ENCODE data around the gene DNAJB6. TPM values are rescaled to one million over a fixed set of nuclear protein-coding genes. Genes with fewer than 3 reads are reported as not detected.

The DNAJB6 gene
- total RNA-seq, 1 donor from 2014 or later: 90.7 TPM

DNA sequence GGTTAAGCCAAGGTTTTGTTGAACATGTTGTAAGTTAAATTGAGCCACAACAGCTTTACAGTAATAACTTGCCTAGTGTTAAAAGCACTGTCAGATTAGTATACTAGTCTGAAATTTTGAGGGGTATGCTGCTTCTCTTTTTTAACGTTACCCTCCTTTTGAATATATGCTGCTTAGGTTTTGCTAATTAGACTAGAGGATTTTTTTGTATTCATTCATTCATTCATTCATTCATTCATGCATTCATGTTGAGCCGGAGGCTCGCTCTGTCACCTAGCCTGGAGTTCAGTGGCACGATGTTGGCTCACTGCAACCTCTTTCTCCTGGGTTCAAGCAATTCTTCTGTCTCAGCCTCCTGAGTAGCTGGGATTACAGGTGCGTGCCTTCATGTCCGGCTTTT, 24.7 kb downstream of the DNAJB6 start:
- intact Hi-C loops (cut with micrococcal nuclease): no loop called here

DNA sequence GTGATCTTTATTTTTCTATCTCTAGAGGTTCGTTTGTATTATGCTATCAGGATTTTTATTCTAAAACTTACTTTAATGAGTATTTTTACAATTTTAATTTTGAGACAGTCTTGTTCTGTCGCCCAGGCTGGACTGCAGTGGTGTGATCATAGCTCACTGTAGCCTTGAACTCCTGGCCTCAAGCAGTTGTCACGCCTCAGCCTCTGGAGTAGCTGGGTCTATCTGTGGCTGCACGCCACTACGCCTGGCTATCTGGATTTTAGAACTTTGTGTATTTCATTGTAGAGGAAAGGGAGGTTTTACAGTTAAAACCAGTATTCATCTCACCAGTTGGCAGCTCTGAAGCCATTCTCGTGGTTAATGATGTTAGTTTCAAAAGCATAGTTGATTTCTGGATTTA, 25.9 kb downstream of the DNAJB6 start:
- intact Hi-C loops (cut with micrococcal nuclease): no loop called here

DNA sequence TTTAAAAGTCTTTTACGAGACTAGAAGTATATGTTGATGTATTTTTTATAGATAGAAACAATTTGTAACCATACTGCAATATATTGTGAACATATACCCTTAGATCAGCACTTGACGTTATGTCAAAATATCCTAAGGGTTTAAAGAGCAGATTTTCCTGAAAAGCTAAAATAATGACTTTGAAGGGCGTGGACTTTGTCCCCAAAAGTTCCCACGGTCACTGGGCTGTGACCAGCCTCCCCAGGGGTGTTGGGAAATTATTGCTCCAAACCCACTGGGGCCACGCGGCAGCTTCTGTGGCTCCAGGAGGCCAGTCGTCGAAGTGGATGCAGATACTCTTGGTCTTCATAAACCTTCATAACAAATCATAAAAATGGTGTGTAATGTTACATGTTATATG, 29.9 kb downstream of the DNAJB6 start:
- intact Hi-C loops (cut with micrococcal nuclease): no loop called here

- intact Hi-C loops (cut with micrococcal nuclease): no loop called here
Observed at GRCh38 chr7:157368955-157369354, 32.2 kb downstream of the DNAJB6 start.

DNA sequence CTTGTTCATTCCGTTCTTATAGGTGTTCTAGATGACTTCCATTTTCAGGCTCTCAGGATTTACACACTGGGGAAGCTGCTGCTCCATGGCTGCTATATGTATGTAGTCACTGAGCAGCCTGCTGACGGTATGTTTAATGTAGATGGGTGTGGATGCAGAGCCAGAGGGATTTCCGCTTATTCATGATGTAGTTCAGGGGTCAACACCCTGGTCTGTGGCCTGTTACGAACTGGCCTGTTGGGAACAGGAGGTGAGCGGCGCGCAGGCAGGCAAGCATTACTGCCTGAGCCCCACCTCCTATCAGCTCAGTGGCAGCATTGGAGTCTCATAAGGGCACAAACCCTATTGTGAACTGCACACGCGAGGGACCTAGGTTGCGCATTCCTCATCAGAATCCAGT, 33.9 kb downstream of the DNAJB6 start:
- intact Hi-C loops (cut with micrococcal nuclease): no loop called here

GRCh38 chr7:157371296-157371695, 34.5 kb downstream of the DNAJB6 start:
- intact Hi-C loops (cut with micrococcal nuclease): no loop called here

- intact Hi-C loops (cut with micrococcal nuclease): no loop called here
Observed at GRCh38 chr7:157372300-157373232, 35.8 kb downstream of the DNAJB6 start.

GRCh38 chr7:157373493-157373892, 36.7 kb downstream of the DNAJB6 start:
- intact Hi-C loops (cut with micrococcal nuclease): no loop called here

DNA sequence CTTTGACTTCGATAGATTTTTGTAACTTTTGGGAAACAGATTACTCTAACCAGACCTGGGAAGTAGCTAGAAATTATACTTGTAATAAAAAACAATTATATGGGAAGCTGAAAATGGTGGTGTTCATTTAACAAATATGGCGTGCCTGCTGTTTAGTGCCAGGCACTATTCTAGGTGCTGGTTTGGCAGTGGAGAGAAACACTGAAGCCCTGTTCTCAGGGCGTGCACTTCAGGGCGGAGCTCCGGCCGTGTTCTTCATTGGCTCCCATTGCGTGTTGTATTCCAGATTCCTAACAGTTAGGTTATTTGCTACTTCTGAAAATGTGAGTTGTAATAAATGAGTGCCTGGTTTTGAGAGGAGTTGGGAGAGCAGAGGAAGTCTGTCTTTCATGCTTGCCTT, 38.6 kb downstream of the DNAJB6 start:
- intact Hi-C loops (cut with micrococcal nuclease): no loop called here

DNA sequence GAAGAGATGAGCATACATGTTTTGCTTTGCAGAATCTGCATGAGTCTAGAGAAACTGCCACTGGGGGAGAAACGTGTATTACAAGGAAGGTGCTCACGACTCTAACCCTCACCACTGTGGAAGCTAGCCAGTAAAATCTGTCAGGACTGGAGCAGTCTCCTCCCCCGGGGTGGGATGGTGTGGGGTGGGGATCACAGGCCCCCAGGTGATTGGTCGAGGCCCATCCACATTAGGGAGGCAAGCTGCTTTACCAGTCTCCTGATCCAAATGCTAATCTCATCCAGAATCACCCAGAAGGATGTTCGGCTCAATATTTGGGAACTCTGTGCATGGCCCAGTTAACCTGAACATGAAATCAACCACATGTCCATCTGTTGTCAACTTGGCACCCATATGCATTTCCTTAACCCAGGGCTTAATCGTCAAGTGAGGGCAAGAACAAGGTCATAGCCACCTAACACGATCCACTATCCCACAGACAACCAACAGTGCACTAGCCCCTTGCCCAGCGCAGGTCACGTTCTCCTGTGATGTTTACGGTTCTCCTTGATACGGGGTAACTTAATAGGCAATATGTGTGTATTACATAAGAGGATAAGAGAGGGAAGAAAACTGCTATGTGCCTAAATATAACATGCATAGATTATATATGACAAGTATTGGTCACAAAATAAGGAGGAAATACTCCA, 40.8 kb downstream of the DNAJB6 start:
- intact Hi-C loops (cut with micrococcal nuclease): no loop called here

DNA sequence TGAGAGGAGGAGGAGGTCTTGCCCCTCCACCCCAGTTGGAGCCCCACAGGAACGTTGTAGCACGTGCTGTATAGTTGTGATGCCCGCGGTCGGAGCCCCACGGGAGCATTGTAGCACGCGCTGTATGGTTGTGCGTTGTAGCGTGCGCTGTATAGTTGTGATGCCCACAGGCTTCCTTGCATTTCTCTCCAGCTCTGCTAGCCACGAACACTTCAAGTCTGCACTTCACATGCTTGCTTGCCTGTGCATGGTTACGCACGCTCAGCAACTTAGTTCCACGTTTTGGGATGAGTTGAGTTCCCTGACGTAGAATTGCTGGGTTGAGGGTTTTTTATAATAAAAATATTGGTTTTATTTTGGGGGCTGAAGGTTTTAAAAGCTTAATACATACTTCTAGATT, 41.6 kb downstream of the DNAJB6 start:
- intact Hi-C loops (cut with micrococcal nuclease): no loop called here

DNA sequence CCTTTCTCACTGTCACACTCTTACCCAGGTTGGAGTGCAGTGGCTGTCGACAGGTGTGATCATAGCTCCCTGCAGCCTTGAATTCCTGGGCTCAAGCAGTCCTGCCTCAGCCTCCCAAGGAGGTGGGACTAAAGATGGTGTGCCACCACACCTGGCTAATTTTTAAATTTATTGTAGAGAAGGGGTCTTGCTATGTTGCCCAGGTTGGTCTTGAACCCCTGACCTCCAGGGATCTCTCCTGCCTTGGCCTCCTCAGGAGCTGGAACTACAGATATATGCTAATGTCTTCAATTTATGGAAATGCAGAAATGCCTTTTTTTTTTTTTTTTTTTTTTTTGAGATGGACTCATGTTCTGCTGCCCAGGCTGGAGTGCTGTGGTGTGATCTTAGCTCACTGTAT, 42.7 kb downstream of the DNAJB6 start:
- intact Hi-C loops (cut with micrococcal nuclease): no loop called here

DNA sequence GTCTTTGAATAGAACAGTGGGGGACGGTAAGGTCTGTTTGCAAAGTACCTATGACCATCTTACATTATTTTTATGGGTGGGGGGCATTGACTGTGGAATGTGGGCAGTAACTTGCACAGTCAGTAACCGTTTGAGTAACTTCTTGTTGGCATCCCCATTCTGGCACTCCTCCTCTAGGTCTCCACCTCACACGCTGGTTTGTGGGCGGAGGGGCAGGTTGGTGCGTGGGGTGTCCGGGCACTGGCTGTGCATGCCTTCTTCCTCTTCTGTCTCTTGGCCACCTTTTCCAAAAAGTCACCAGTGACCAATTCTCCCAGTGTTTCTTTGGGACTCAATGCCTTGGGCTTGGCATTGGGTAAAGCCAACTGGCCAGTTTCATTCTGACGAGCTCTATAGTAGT, 43.6 kb downstream of the DNAJB6 start:
- intact Hi-C loops (cut with micrococcal nuclease): no loop called here

GRCh38 chr7:157383868-157384267, 47.1 kb downstream of the DNAJB6 start:
- intact Hi-C loops (cut with micrococcal nuclease): no loop called here

DNA sequence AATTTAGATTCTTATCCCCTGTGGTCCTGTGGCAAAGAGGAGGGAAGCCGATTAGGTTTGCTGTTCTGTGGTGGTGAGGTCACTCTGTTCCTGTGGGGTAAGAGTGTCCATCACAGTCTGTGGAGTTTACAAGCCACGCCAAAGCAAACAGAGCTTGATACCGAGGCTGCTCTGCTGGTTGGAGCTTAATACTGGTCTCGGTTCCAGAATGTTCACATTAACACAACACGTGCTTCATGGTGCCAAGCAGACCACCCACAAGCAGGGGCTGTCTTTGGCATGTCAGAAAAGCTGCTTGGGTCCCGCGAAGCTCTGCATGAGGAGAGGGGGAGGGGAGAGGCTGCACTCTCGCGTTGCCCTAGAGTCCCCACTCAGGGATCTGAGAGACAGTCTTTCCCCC, 47.5 kb downstream of the DNAJB6 start:
- intact Hi-C loops (cut with micrococcal nuclease): no loop called here

GRCh38 chr7:157386979-157387800, 50.4 kb downstream of the DNAJB6 start:
- intact Hi-C loops (cut with micrococcal nuclease): loop anchor here (1.0 to 5.0 kb wide), 6 partner anchors 50 to 494 kb away; partner anchors contain the start of genes DNAJB6, LMBR1, NOM1 and UBE3C

- intact Hi-C loops (cut with micrococcal nuclease): loop anchor here (5.0 kb wide), 1 partner anchor 251 kb away; the partner anchor contains the start of gene UBE3C
Observed at GRCh38 chr7:157388301-157388700, 51.5 kb downstream of the DNAJB6 start.

DNA sequence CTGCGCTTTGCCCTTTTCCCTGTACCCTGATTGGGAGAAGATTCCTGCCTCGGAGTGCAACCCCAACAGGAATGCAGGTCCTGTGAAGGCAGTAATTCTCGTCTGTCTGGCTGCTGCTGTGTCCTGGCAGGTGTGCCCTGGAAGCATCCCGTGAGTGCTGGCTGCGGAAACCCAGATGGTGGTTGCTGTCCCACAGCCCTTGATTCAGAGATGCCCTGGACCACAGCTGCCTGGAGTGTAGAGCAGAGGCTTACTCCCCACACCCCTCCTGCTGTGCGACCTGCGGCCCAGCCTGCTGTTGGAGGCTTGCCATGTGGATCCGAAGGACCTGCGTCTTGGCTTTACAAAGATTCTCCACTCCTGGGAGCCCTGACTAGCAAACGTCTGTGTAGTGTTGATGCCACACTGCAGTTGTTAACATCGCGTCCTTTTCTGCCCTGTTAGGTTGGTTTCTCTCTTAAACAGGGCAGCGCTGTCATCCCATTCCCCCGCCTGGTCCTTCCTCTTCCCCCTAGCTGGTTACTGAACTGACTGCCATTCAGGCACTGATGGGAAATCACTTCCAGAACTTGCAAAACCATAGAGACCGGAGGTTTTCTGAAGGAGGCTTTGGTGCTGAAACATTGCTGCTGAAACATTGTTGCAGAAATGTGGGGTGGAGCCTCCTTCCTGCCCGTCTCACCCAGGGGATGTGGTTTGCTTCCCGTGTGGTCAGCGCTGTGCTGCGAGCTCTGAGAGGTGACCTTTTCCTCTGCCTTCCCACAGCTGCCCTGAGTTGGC, 53.3 kb downstream of the DNAJB6 start:
- intact Hi-C loops (cut with micrococcal nuclease): loop anchor here (5.0 kb wide), 1 partner anchor 253 kb away; the partner anchor contains the start of gene UBE3C

- intact Hi-C loops (cut with micrococcal nuclease): no loop called here
Observed at GRCh38 chr7:157391036-157391710, 54.4 kb downstream of the DNAJB6 start.

Data from T-helper 1 cell treated with Interleukin-12 subunit alpha and Interleukin-12 subunit beta and Interleukin-4 antibody, amounts not matched to agents 30 ng/mL and 1 ng/mL, for 36 hours (primary cell).